ENCODE data around the gene TES.

- TF ChIP-seq EZH2phosphoT487 (IDR thresholded peaks at IDR 0.05; ENCODE audit: borderline replicate concordance, low read length) (no peak), CTCF (conservative IDR thresholded peaks at IDR 0.05; ENCODE audit: low read depth, low read length) (no peak), EZH2 (IDR thresholded peaks at IDR 0.05; ENCODE audit: low read length, unreplicated experiment) (no peak)
Observed at GRCh38 chr7:116185450-116185849, 24.9 kb upstream of the TES start.
